Ectodermal cell (in vitro differentiated cells): Measurements from ENCODE around the gene ITGA2.

Source experiments
- H3K27ac ChIP-seq: 2 replicates; pipeline ENCODE4 v1.7.0; 2013; ENCODE audit warnings: mild to moderate bottlenecking, low read depth, low read length; ENCODE audit not compliant: insufficient read depth, poor library complexity, severe bottlenecking
- H3K27me3 ChIP-seq: 2 replicates; pipeline ENCODE4 v1.7.0; 2013; ENCODE audit warnings: mild to moderate bottlenecking, low read length; ENCODE audit not compliant: insufficient read depth, control insufficient read depth, poor library complexity, severe bottlenecking
- H3K36me3 ChIP-seq: one replicate; pipeline ENCODE4 v1.7.0; 2013; ENCODE audit warnings: low read length; ENCODE audit not compliant: control insufficient read depth, insufficient read depth
- H3K4me1 ChIP-seq: one replicate; pipeline ENCODE4 v1.7.0; 2013; ENCODE audit warnings: low read length; ENCODE audit not compliant: control insufficient read depth, insufficient read depth
- H3K4me3 ChIP-seq: 2 replicates; pipeline ENCODE4 v1.7.0; 2013; ENCODE audit warnings: low read depth, low read length, control low read depth; ENCODE audit not compliant: insufficient read depth
- H3K9me3 ChIP-seq: 2 replicates; pipeline ENCODE4 v1.7.0; 2013; ENCODE audit warnings: mild to moderate bottlenecking, low read length, moderate library complexity; ENCODE audit not compliant: control insufficient read depth
- WGBS, 2 experiments: methylation state at CpG; one replicate each; pipeline ENCODE4 v1.1.7; 2013; ENCODE audit warnings: missing lambda C conversion rate in 2 of 2; 5-methylcytosine and 5-hydroxymethylcytosine counted together

The ITGA2 gene

DNA sequence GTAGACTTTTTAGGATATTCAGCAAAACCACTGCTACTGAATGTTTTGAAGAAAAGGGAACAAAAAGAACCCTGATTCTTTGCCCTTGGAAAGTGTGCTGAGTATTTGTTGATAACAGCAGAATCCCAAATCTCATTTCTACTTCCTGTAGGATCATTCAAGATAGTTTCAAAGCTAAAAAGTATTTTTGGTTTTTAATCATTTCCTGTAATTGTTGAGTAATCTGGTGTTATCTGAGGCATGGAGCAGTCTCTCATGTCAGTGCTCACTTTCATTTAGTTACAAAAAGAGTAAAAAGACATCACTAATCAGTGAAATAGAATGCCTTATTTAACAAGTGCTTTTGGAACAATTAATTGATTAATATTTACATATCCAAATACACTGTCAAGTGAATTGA lies 56.1 kb downstream of the ITGA2 start:
- no peaks in the 10 kb centered on the region for H3K4me1 ChIP-seq
- no peaks in the 10 kb centered on the region for H3K27me3 ChIP-seq
- no peaks in the 10 kb centered on the region for H3K9me3 ChIP-seq
- no peak overlapping the region for H3K27ac ChIP-seq
- H3K36me3 ChIP-seq: no peaks in the 10 kb centered on the region
- no peak overlapping the region for H3K4me3 ChIP-seq

DNA sequence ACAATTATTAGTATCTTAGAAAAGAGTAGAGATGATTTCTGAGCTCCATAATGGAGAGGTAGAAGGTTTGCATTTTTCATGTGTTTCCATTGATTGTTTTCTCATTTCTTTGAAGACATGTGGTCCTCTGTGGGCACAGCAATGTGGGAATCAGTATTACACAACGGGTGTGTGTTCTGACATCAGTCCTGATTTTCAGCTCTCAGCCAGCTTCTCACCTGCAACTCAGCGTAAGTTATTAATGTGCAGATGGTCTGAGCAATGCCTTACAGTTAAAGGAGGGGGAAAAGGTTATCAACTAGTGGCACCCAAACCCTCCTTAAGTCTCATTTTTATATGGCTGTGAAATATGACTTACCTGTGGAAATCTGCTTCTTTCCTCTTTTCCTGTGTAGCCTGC lies 59.1 kb downstream of the ITGA2 start:
- Histone ChIP-seq H3K4me1 (no peaks in the 10 kb centered on the region), H3K27me3 (no peaks in the 10 kb centered on the region), H3K36me3 (no peaks in the 10 kb centered on the region), H3K27ac (no peak overlapping the region), H3K4me3 (no peak overlapping the region), H3K9me3 (no peaks in the 10 kb centered on the region)
- 91 to 94% methylated on average over 2 of the region's 2 CpGs for WGBS, 2 experiments

DNA sequence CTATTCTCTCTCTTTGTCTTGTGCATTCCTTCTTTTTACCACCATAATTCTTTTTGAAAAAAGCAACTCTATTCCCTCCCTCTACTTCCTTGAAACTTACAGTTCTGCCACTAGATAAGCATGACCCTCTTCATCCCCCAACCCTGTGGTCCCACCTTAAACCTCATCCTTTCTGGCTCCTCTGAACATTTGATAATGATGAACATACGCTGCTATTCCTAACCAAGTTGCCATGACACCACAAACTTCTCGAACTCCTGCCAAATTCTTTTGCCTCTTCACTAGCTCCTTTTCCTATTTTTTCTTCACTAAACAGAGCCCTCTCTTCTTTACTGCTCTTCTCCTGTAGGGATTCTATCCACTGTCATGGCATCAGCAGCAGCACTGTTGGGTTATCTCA lies 63.3 kb downstream of the ITGA2 start:
- Histone ChIP-seq H3K27ac (no peak overlapping the region), H3K27me3 (no peaks in the 10 kb centered on the region), H3K4me1 (peaks cover 5% of the 10 kb centered on the region), H3K36me3 (no peaks in the 10 kb centered on the region), H3K4me3 (no peak overlapping the region), H3K9me3 (no peaks in the 10 kb centered on the region)
- whole genome bisulfite sequencing, 2 experiments: 91 to 95% methylated on average over 2 of the region's 2 CpGs

DNA sequence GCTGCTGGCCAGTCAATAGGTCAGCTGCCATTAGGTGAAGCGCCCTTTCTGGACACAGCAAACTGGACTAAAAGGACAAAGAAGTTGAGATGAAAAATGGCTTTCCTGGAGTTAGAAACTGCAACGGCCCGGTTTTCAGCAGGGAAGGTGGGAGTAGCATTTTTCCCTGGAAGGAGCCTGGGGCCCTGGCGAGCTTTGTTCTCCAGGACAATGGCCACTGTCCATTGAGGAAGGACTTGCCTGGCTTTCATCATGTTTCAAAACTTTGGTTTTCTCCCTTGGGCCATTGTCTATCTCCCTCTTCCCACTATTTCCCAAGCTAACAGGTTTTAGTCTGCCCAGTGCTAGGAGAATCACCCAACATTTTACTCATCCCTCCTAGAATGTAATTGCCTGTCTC lies 64.2 kb downstream of the ITGA2 start:
- 65 to 76% methylated on average over 4 of the region's 4 CpGs for WGBS, 2 experiments
- Histone ChIP-seq H3K4me3 (no peak overlapping the region), H3K36me3 (no peaks in the 10 kb centered on the region), H3K9me3 (no peaks in the 10 kb centered on the region), H3K4me1 (peaks cover 5% of the 10 kb centered on the region), H3K27ac (peak overlapping the region; percentile 2), H3K27me3 (no peaks in the 10 kb centered on the region)

DNA sequence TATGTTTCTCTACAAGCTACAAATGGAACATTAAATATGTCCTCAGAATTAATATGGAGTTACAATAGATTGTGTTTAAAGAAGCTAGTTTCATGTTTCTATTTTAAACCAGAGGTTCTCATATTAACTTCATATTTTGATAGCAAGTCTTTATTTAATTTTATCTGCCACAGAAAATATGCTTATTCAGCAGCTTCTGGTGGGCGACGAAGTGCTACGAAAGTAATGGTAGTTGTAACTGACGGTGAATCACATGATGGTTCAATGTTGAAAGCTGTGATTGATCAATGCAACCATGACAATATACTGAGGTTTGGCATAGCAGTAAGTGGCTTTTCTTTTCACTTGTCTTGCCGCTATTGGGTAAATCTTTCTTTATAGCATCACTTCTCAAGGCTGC lies 66.2 kb downstream of the ITGA2 start:
- H3K4me1 ChIP-seq: peaks cover 5% of the 10 kb centered on the region
- 88 to 89% methylated on average over 4 to 5 of the region's 5 CpGs for WGBS, 2 experiments
- no peak overlapping the region for H3K27ac ChIP-seq
- H3K36me3 ChIP-seq: no peaks in the 10 kb centered on the region
- no peaks in the 10 kb centered on the region for H3K9me3 ChIP-seq
- no peak overlapping the region for H3K4me3 ChIP-seq
- no peaks in the 10 kb centered on the region for H3K27me3 ChIP-seq

DNA sequence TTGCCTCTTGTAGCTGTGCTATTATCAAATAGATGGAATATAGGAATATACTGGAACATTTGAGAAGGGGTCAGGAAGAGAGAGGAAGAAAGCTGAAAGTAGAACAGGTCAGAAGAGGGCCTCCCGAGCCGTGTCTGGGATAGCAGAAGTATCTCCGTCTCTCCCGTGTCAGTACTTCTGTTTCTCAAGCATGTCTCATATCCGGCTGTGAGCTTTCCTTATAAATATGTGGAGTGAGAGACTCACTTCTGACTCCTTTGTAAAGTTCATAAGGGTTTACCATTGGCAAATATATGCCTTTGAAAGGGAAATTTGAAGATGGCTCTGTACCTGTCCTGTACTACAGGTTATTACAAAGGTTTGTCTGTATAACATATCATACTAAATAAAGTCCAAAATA lies 70.1 kb downstream of the ITGA2 start:
- Histone ChIP-seq H3K36me3 (no peaks in the 10 kb centered on the region), H3K27me3 (no peaks in the 10 kb centered on the region), H3K4me3 (no peak overlapping the region), H3K27ac (no peak overlapping the region), H3K4me1 (peaks cover 3% of the 10 kb centered on the region), H3K9me3 (no peaks in the 10 kb centered on the region)
- 93 to 98% methylated on average over 5 of the region's 5 CpGs for WGBS, 2 experiments

DNA sequence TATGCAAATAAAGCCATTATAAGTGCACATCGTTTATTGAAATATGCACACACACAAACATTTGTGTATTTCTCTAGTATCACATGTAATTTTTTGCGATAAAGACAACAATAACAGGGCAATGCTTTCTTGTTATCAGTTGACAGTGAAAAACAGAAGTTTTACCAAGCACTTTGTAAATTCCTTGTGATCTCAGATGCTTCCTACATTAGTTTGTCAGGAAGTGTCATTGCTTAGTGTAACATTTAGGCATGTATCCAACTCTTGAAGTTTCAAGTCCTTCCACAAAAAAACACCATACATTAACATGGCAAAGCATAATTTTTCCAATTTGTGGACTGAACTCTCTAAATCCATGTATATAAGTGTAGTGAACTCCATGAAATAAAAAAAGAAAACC lies 74.0 kb downstream of the ITGA2 start:
- no peaks in the 10 kb centered on the region for H3K36me3 ChIP-seq
- WGBS, 2 experiments: 90 to 98% methylated on average over 2 of the region's 2 CpGs
- H3K4me3 ChIP-seq: no peak overlapping the region
- peaks cover 3% of the 10 kb centered on the region for H3K4me1 ChIP-seq
- no peak overlapping the region for H3K27ac ChIP-seq
- no peaks in the 10 kb centered on the region for H3K9me3 ChIP-seq
- H3K27me3 ChIP-seq: no peaks in the 10 kb centered on the region

DNA sequence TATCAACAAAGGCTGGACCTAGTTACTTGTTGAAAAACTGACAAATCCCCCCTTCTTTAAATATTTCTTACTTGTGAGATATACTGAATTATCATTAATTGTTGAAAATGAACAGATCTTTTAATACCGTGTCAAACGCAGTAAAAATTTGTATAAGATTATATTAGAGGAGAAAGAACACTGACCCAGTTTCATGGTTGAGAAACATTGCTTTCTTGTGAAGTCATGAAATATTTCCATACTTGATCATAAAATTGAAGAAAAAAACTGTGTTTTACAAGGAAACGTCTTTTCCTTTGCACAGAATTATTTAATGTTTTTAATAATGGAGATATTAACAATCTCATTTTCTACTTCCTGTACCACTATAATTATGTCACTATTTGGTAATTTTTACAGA lies 74.6 kb downstream of the ITGA2 start:
- Histone ChIP-seq H3K4me3 (no peak overlapping the region), H3K9me3 (no peaks in the 10 kb centered on the region), H3K4me1 (peaks cover 3% of the 10 kb centered on the region), H3K36me3 (no peaks in the 10 kb centered on the region), H3K27me3 (no peaks in the 10 kb centered on the region), H3K27ac (no peak overlapping the region)
- 94 to 100% methylated on average over 2 to 3 of the region's 3 CpGs for WGBS, 2 experiments

DNA sequence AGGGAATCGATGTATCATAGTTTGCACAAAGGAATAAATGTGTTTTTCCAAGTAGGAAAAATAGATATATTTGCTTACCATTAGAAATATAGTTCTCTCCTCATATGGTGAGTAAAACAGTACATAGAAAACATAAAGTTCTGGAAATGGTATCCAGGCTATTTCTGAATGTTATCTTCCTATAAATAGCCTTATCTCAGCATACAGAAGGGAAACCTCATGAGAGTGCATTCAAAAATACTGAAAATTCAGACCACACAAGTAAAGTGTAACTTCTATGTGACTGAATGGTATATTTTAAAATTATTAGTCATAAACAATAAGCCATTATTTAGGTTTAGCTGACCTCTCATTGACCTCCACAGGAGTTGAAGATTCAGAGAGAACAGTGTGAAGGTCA lies 76.9 kb downstream of the ITGA2 start:
- no peaks in the 10 kb centered on the region for H3K9me3 ChIP-seq
- H3K36me3 ChIP-seq: no peaks in the 10 kb centered on the region
- H3K4me3 ChIP-seq: no peak overlapping the region
- WGBS, 2 experiments: 83% methylated on average over 1 of the region's 1 CpG; no CpG with 5 or more reads in 1 of the 2 experiments
- H3K27me3 ChIP-seq: no peaks in the 10 kb centered on the region
- peaks cover 3% of the 10 kb centered on the region for H3K4me1 ChIP-seq
- H3K27ac ChIP-seq: no peak overlapping the region

DNA sequence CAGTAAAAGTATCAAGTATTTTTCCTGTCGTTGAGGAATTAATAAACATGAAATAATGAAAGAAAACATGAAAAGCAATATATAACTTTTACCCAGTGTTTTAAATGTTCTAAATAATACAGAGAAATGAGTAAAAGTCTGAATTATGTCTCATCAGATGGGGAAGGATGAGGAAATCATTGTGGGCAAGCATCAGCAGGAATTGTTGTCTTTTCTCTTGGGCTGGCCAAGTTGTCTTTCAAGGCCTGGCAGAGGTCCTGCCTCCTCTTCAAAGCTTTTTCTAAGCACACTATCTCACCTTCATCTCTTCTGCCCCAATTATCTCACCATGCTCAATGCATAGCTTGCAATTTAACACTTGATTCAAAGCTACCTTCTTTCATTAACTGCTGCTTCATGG lies 78.5 kb downstream of the ITGA2 start:
- no CpG with 5 or more reads among the region's 1 CpG for WGBS, 2 experiments
- H3K36me3 ChIP-seq: no peaks in the 10 kb centered on the region

DNA sequence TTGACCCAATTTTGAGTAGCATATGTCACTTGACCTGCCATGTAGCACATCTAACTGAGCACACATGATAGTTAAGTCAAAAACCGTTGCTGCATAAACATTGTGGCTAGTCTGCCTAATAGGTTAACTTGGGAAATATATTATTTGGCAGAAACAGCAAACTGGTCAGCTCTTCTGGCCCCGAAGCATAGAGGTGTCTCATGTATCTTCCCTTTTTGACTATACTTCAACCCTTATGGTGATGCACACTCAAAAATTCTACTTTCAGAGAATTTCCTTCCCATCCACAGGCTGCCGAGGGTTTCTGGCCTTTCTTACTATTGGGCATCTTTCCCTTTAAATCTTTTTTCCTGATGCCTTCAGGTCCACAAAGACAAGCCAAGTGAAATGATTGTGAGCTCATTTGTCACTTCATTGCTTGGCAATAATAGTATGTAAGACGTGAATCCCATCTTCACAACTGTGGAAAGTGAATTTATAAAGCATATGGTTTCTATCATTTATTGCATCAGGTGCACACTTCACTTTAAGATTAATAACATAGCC lies 79.2 kb downstream of the ITGA2 start:
- WGBS, 2 experiments: 91 to 95% methylated on average over 3 to 4 of the region's 4 CpGs
- H3K27ac ChIP-seq: no peak overlapping the region
- no peaks in the 10 kb centered on the region for H3K27me3 ChIP-seq
- no peaks in the 10 kb centered on the region for H3K36me3 ChIP-seq
- no peaks in the 10 kb centered on the region for H3K9me3 ChIP-seq
- no peak overlapping the region for H3K4me3 ChIP-seq
- no peaks in the 10 kb centered on the region for H3K4me1 ChIP-seq

More for the DNA sequence above, 78.5 kb downstream of the ITGA2 start:
- H3K4me3 ChIP-seq: no peak overlapping the region
- H3K9me3 ChIP-seq: no peaks in the 10 kb centered on the region
- H3K27me3 ChIP-seq: no peaks in the 10 kb centered on the region
- H3K27ac ChIP-seq: no peak overlapping the region
- H3K4me1 ChIP-seq: no peaks in the 10 kb centered on the region
